Measurements from ENCODE around the gene GAS5.
A peak's percentile ranks its signal among the peaks of the same experiment; 100 is the strongest.

The GAS5 gene

GRCh38 chr1:173852105-173852504 lies 15.7 kb downstream of the GAS5 start:
- no peak overlapping the region for H3K27ac ChIP-seq (ENCODE audit: low read depth in 2 of 2, low read length in 2 of 2)
- peaks cover 29 to 37% of the 10 kb centered on the region in 2 donors for H3K36me3 ChIP-seq (ENCODE audit: control insufficient read depth in 2 of 2, insufficient read depth in 2 of 2, low read length in 2 of 2)

DNA sequence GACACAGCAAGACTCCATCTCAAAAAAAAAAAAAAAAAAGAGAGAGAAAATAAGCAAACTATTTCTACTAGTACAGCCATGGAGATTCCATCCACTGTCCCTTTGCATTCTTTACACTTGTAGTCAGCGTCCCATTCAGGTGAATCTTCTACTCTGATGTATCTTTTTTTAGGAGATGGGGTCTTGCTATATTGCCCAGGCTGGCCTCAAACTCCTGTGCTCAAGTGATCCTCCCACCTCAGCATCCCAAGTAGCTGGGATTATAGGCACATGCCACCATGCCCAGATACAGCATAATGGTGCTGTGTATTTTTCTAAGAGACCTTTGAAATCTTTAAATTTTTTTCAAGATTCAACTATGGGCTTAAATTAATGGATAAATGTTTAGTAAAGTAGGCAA lies 35.0 kb downstream of the GAS5 start:
- peaks cover 17 to 38% of the 10 kb centered on the region in 2 donors for H3K36me3 ChIP-seq (ENCODE audit: control insufficient read depth in 2 of 2, insufficient read depth in 2 of 2, low read length in 2 of 2)
- H3K4me1 ChIP-seq (ENCODE audit: control insufficient read depth in 2 of 2, insufficient read depth in 2 of 2, low read length in 2 of 2) = no peaks in the 10 kb centered on the region
- H3K27me3 ChIP-seq (ENCODE audit: control insufficient read depth in 2 of 2, insufficient read depth in 2 of 2, low read length in 2 of 2) = no peaks in the 10 kb centered on the region
- no peaks in the 10 kb centered on the region for H3K9me3 ChIP-seq (ENCODE audit: control insufficient read depth in 2 of 2, low read length in 2 of 2)
- no peak overlapping the region for H3K27ac ChIP-seq (ENCODE audit: low read depth in 2 of 2, low read length in 2 of 2)
- no peak overlapping the region for H3K9ac ChIP-seq (ENCODE audit: low read depth in 1 of 2, low read length in 2 of 2)
- H3K4me3 ChIP-seq (ENCODE audit: low read length in 2 of 2) = no peak overlapping the region

More at GRCh38 chr1:173852105-173852504, 15.7 kb downstream of the GAS5 start:
- H3K9me3 ChIP-seq (ENCODE audit: control insufficient read depth in 2 of 2, low read length in 2 of 2) = no peaks in the 10 kb centered on the region
- H3K27me3 ChIP-seq (ENCODE audit: control insufficient read depth in 2 of 2, insufficient read depth in 2 of 2, low read length in 2 of 2) = no peaks in the 10 kb centered on the region
- H3K9ac ChIP-seq (ENCODE audit: low read depth in 1 of 2, low read length in 2 of 2) = no peak overlapping the region
- H3K4me3 ChIP-seq (ENCODE audit: low read length in 2 of 2) = no peak overlapping the region
- H3K4me1 ChIP-seq (ENCODE audit: control insufficient read depth in 2 of 2, insufficient read depth in 2 of 2, low read length in 2 of 2) = no peaks in the 10 kb centered on the region

GRCh38 chr1:173827611-173828010 lies 40.2 kb downstream of the GAS5 start:
- H3K9me3 ChIP-seq (ENCODE audit: control insufficient read depth in 2 of 2, low read length in 2 of 2) = no peaks in the 10 kb centered on the region
- H3K27ac ChIP-seq (ENCODE audit: low read depth in 2 of 2, low read length in 2 of 2) = no peak overlapping the region
- no peak overlapping the region for H3K4me3 ChIP-seq (ENCODE audit: low read length in 2 of 2)
- H3K36me3 ChIP-seq (ENCODE audit: control insufficient read depth in 2 of 2, insufficient read depth in 2 of 2, low read length in 2 of 2) = peaks cover 5 to 10% of the 10 kb centered on the region in 2 donors
- H3K27me3 ChIP-seq (ENCODE audit: control insufficient read depth in 2 of 2, insufficient read depth in 2 of 2, low read length in 2 of 2) = no peaks in the 10 kb centered on the region
- peaks cover 7 to 14% of the 10 kb centered on the region in 2 donors for H3K4me1 ChIP-seq (ENCODE audit: control insufficient read depth in 2 of 2, insufficient read depth in 2 of 2, low read length in 2 of 2)
- no peak overlapping the region for H3K9ac ChIP-seq (ENCODE audit: low read depth in 1 of 2, low read length in 2 of 2)

DNA sequence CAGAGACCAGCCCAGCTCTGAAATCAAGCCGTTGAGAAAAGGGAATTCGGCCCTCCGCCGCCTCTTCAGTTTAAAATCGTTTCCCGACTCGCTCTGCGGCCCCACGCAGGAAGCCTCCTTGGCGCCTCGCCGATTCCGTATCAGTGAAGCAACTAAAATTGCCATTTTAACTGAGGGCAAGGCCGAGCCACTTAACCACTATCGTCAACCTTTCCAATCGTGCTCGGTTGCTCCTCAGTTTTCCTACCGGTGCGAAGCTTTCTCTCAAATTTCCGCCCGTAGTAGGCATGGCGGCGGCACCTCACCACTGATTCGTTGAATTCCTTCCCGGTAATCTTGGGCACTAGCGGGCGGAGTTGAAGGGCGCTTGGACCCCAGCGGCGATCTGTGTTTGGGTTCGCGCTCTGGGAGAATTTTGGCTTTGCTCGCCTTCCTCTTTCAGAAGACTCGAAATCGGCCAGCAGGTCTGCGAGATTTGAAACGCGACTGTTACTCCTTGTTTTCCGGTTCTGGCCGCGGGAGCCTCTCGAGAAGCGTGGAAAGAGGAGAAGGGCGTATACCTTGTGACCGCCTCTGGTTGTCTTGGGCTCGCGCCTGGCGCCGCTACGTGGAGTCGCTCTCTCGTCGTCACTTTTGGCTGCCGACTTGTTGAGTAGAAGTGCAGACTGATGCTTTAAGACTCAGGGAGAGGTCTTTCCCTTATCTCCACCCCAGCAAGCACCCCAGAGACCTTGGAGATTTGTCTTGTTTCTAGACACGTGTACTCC lies 43.3 kb downstream of the GAS5 start, which contains the start of the genes CENPL and DARS2:
TSS of gene CENPL (minus strand) at position 569 of the 767 bp plus-strand sequence. CDS start 13,584 bp downstream, outside the sequence.
TSS of gene DARS2 (plus strand) at position 359 of the 767 bp plus-strand sequence. CDS start 557 bp downstream, outside the sequence.
- peaks cover 2 to 4% of the 10 kb centered on the region in 2 donors for H3K36me3 ChIP-seq (ENCODE audit: control insufficient read depth in 2 of 2, insufficient read depth in 2 of 2, low read length in 2 of 2)
- H3K9ac ChIP-seq (ENCODE audit: low read depth in 1 of 2, low read length in 2 of 2) = peak within 1 kb of the TSS; percentile 87 to 93
- no peaks in the 10 kb centered on the region for H3K9me3 ChIP-seq (ENCODE audit: control insufficient read depth in 2 of 2, low read length in 2 of 2)
- H3K4me1 ChIP-seq (ENCODE audit: control insufficient read depth in 2 of 2, insufficient read depth in 2 of 2, low read length in 2 of 2) = peaks cover 7 to 14% of the 10 kb centered on the region in 2 donors
- peak within 1 kb of the TSS; percentile 97 for H3K4me3 ChIP-seq (ENCODE audit: low read length in 2 of 2)
- H3K27ac ChIP-seq (ENCODE audit: low read depth in 2 of 2, low read length in 2 of 2) = peak within 1 kb of the TSS; percentile 93 to 97
- no peaks in the 10 kb centered on the region for H3K27me3 ChIP-seq (ENCODE audit: control insufficient read depth in 2 of 2, insufficient read depth in 2 of 2, low read length in 2 of 2)

GRCh38 chr1:173823781-173824314 lies 43.9 kb downstream of the GAS5 start:
- H3K36me3 ChIP-seq (ENCODE audit: control insufficient read depth in 2 of 2, insufficient read depth in 2 of 2, low read length in 2 of 2) = peaks cover 0 to 1% of the 10 kb centered on the region in 2 donors
- H3K9me3 ChIP-seq (ENCODE audit: control insufficient read depth in 2 of 2, low read length in 2 of 2) = no peaks in the 10 kb centered on the region
- H3K27ac ChIP-seq (ENCODE audit: low read depth in 2 of 2, low read length in 2 of 2) = peak overlapping the region; percentile 40 to 77

GRCh38 chr1:173821680-173822079 lies 46.1 kb downstream of the GAS5 start:
- H3K27me3 ChIP-seq (ENCODE audit: control insufficient read depth in 2 of 2, insufficient read depth in 2 of 2, low read length in 2 of 2) = no peaks in the 10 kb centered on the region
- peaks cover 0 to 7% of the 10 kb centered on the region in 2 donors for H3K36me3 ChIP-seq (ENCODE audit: control insufficient read depth in 2 of 2, insufficient read depth in 2 of 2, low read length in 2 of 2)
- H3K9ac ChIP-seq (ENCODE audit: low read depth in 1 of 2, low read length in 2 of 2) = no peak overlapping the region
- no peaks in the 10 kb centered on the region for H3K9me3 ChIP-seq (ENCODE audit: control insufficient read depth in 2 of 2, low read length in 2 of 2)
- no peak overlapping the region for H3K4me3 ChIP-seq (ENCODE audit: low read length in 2 of 2)
- peaks cover 7 to 14% of the 10 kb centered on the region in 2 donors for H3K4me1 ChIP-seq (ENCODE audit: control insufficient read depth in 2 of 2, insufficient read depth in 2 of 2, low read length in 2 of 2)
- H3K27ac ChIP-seq (ENCODE audit: low read depth in 2 of 2, low read length in 2 of 2) = no peak overlapping the region

More at GRCh38 chr1:173823781-173824314, 43.9 kb downstream of the GAS5 start:
- H3K27me3 ChIP-seq (ENCODE audit: control insufficient read depth in 2 of 2, insufficient read depth in 2 of 2, low read length in 2 of 2) = no peaks in the 10 kb centered on the region
- peak overlapping the region; percentile 87 to 93 for H3K9ac ChIP-seq (ENCODE audit: low read depth in 1 of 2, low read length in 2 of 2)
- H3K4me1 ChIP-seq (ENCODE audit: control insufficient read depth in 2 of 2, insufficient read depth in 2 of 2, low read length in 2 of 2) = peaks cover 7 to 14% of the 10 kb centered on the region in 2 donors
- H3K4me3 ChIP-seq (ENCODE audit: low read length in 2 of 2) = peak overlapping the region; percentile 97

DNA sequence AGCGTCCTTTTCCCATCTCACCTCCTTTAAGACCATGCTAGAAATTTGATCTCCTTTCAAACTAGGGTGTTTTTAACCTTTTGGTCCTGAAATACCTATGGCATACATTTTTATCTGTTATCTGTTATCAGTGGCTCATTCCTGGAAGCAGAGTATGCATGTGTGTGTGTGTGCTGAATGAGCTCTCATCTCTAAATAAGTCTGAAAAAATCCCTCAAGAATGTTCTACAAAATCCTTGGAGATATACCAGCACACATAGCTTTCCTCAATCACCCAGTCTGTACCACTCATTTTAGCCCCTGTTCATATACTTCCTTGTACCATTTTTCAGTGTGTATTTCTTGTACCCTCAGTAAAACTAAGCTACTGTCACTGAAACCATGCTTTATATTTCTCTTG lies 49.3 kb downstream of the GAS5 start:
- H3K27me3 ChIP-seq (ENCODE audit: control insufficient read depth in 2 of 2, insufficient read depth in 2 of 2, low read length in 2 of 2) = no peaks in the 10 kb centered on the region
- H3K36me3 ChIP-seq (ENCODE audit: control insufficient read depth in 2 of 2, insufficient read depth in 2 of 2, low read length in 2 of 2) = peaks cover 0 to 7% of the 10 kb centered on the region in 2 donors
- H3K9ac ChIP-seq (ENCODE audit: low read depth in 1 of 2, low read length in 2 of 2) = no peak overlapping the region
- H3K27ac ChIP-seq (ENCODE audit: low read depth in 2 of 2, low read length in 2 of 2) = no peak overlapping the region
- H3K4me1 ChIP-seq (ENCODE audit: control insufficient read depth in 2 of 2, insufficient read depth in 2 of 2, low read length in 2 of 2) = peaks cover 1 to 6% of the 10 kb centered on the region in 2 donors
- no peaks in the 10 kb centered on the region for H3K9me3 ChIP-seq (ENCODE audit: control insufficient read depth in 2 of 2, low read length in 2 of 2)
- H3K4me3 ChIP-seq (ENCODE audit: low read length in 2 of 2) = no peak overlapping the region
